Retina (tissue), 1 donor: ENCODE results near the gene ADSS2.
"Not testable (repeated sequence)": the region's sequence is repeated elsewhere in the genome, so short reads cannot be mapped to it uniquely, and the experiment has no call there.

Experiments used
- DNase-seq: peaks from one replicate; pipeline ENCODE4 v3.0.0-alpha.2; 2016

The ADSS2 gene

DNA sequence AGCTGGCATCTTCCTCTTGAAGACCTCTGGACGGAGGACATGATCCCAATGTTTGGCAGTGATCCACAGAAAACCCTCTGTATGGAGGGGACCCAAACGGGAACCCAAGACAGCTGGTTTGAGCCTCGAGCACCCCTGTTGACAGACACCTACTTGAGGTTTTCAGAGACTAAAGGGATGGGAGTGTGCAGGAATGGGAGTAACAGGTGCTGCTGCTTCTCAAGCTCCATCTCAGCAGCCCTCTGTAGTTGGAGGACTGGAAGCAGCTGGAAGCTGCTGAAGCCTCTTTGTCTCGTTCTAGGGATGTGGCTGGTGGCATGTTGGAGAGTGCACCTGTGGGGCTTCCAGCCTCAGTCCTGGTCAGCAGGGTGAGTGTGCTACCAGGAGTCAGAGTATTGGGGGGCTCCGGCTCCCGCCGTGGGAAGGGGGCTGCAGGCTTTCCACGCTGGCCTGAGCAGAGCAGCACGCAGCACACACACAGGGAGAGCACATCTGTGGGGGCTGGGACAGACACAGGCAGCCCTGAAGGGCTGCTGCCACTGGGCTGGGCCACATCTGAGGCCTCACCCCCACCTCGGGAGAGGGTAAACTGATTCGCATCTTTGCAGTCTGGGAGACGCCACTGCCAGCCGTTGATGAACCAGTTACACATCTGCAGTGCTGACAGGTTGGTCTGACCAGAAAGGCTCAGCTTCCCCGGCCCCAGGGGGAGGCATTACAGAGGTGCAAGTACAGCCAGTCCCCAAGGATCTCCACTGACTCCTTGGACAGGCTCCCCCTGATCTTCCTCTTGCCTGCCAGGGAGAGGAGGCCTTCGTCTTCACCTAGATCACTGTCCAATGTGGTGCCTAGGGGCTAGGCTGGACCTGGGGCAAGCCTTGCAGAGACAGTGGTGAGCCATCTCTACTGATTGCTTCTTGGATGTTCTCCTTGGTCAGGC is 56.6 kb downstream of the ADSS2 start:
- no peak for DNase-seq

DNA sequence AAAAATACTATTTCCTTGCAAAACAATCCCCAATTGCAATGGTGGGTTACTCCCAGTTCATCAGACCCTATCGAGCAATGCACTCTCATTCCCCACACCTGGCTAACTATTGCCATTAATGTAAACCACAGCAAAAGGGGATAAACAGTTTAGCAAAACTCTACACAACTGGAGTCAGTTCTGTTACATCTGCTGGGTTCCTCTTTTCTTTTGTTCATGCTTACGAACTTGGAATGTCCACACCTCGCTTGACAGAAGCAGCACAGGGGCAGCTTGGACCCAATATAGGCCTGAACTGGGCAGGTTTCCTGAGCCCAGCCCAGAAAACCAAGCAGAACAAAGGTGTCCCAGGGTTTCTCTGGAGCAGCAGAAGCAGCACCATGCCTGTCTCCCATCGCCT is 57.4 kb downstream of the ADSS2 start:
- no peak for DNase-seq

DNA sequence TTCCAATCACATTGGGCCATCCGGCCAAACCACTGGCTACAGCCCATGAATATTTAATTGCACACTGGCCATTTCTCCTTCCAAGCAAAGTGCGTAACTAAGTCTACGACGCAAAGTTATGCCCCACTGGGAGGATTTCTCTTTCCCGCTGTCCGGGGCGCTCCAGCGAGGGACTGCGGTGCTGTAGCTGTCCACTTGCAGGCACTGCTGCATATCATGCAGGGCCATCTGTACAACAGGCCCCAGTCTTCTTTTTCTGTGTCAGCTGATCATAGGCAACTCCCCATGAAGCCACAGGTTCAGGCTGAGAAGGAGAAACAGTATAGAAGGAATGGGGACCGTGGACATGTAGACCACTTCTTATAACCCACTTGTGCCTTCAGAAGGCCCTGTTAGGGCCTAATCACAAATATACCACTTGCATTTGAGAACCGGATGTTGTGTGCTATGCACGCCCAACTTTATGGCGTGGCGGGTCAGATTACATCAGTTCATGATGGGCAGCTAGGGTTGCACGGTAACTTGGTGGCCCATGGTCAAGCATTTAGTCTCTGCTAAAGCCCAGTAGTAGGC is 58.0 kb downstream of the ADSS2 start:
- no peak for DNase-seq

DNA sequence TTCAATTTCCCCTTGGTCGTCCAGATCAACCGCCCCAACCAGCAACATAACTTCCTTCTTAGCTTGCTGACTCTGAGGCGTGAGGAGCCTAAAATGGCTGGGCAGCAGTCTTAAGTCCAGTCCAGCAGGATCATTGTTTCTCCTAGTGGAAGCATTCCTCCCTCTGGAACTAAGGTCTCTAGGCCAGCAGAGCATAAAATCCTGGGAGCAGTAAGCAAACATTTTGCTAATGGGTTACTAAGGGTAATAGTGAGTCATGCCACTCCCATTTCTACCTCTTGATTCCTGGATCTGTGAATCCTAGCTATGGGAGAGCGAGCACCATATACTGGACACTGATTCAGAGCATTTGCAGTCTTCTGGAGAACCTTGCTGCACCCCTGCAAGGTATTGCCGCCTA is 59.9 kb downstream of the ADSS2 start:
- no peak for DNase-seq

DNA sequence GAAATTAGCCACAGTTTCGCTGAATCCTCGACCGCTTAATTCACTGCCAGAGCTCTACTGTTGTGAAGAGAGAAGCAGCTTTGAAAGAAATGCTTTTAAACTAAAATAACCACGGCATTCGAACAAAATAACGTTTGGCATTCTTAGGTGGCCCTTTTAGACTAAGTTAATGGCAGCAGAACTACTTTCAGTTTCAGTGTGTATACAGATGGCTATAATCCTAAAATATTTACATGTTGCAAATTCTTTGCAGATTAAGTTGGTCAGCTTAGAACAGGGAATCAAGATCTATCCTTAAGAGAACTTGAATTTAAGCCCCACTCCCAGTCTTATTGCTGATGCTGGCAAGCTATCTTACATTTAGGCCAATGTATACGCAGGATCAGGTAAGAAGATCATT is 62.7 kb downstream of the ADSS2 start:
- DNase-seq: no peak

DNA sequence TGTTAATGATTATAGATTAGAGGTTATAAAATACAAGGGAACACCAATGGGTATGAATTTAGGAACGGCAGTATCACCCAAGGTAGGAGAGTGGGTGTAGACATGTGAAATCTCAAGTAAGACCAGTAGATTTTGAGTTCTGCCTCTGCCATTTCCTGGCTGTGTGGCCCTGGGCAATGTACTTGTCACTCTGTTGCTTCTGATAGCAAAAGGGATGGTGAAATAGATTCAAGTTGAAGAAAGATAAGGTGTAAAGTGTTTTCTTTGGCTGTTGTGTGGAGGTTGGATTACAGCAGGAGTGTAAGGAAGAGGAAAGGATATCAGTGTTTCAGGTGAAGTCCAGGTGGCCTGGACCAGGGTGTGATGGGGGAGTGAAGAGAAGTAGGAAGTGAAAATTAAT is 64.3 kb downstream of the ADSS2 start:
- no peak for DNase-seq

- DNase-seq: no peak
Observed at GRCh38 chr1:244386595-244386994, 65.1 kb downstream of the ADSS2 start.

DNA sequence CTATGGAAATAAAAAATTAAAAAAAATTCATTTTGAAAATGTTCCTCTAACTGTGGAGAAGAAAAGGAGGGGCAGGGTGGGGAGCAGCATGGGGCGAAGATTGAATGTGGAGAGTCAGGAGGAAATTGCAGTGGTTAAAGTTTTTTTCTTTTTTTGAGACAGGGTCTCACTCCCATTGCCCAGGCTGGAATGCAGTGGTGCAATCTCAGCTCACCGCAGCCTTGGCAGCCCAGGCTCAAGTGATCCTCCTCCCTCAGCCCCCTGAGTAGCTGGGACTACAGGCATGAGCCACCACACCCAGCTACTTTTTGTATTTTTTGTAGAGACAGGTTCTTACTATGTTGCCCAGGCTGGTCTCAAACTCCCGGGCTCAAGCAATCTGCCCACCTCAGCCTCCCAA is 67.6 kb downstream of the ADSS2 start:
- DNase-seq: no peak

DNA sequence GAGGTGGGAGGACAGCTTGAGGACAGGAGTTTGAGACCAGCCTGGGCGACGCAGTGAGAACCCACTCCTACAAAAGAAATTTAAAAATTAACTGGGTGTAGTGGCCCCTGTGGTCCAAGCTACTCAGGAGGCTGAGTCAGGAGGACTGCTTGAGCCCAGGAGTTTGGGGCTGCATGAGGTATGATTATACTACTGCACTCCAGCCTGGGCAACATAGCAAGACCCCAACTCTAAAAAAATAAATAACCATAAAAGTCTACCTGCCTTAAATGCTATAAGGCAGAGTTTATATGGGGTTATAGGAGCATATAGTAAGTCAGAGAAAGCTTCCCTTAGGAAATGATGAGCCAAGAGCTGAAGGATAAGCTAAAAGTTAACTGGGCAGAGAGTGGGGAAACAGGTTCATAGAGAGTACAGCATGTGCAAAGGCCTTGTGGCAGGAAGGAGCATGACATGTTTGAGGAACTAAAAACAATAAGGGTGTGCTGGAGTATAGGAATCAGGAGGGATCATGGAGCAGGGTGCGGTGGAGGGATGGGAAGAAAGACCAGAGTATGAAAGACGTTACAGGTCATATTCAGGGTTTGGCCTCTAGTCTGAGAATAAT is 68.3 kb downstream of the ADSS2 start:
- no peak for DNase-seq

DNA sequence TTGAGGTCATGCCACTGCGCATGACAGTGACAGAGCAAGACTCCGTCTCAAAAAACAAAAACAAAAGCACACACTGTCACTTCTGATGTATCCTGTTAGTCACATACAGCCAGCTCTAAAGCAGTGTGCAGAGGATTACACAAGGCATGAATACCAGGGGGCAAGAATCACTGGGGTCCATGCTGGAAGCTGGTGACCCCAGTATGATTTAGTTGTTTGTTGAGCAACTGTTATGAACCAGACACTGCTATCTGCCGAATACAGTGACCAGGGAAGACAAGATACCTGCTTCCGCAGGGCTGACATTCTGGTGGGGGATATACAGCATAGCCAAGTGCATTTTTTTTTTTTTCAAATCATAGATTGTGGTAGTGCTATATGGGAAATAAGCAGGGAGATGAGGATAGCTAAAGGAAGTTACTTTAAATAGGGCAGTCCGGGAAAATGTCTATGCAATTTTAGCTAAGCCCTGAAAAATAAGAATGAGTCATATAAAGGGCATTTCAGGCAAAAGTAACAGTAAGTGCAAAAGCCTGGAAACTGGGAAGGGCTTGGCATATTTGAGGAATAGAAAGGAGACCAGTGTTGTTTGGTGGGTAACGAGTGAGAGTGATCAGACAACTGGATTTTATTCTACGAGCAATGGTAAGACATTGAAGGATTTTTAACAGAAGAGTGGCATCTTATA is 69.7 kb downstream of the ADSS2 start:
- DNase-seq: no peak

GRCh38 chr1:244376126-244376525 is 75.6 kb downstream of the ADSS2 start:
- DNase-seq: no peak

GRCh38 chr1:244375051-244375450 is 76.7 kb downstream of the ADSS2 start:
- no peak for DNase-seq

GRCh38 chr1:244374484-244374883 is 77.2 kb downstream of the ADSS2 start:
- DNase-seq: not testable (repeated sequence)

- DNase-seq: no peak
Observed at GRCh38 chr1:244371242-244372141, 80.2 kb downstream of the ADSS2 start.

DNA sequence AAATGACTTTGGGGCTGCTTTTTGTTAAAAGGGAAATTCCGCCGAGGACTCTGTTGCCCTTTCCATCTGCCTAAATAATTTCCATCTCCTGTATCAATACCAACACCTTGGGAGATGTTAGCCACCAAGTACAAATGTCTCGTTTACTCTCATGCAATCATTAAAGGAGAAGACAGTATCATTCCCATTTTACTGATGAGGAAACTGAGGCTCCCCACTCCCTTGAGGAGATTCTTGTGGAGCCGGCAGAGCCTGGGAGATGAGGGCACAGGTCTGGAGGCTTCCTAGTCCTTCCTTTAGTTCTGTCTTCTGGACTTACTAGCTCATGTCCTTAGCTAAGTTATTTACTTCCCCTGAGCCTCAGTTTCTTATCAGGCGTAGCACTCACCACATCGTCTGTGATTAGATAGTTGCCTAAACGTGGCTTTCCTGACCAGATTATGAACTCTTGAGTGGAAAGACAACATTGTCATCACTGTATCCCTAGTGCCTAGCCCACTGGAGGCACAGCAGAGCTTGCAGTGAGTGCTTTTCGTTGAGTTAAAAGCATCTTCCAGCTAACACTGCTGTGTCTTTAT is 81.6 kb downstream of the ADSS2 start:
- DNase-seq: no peak

DNA sequence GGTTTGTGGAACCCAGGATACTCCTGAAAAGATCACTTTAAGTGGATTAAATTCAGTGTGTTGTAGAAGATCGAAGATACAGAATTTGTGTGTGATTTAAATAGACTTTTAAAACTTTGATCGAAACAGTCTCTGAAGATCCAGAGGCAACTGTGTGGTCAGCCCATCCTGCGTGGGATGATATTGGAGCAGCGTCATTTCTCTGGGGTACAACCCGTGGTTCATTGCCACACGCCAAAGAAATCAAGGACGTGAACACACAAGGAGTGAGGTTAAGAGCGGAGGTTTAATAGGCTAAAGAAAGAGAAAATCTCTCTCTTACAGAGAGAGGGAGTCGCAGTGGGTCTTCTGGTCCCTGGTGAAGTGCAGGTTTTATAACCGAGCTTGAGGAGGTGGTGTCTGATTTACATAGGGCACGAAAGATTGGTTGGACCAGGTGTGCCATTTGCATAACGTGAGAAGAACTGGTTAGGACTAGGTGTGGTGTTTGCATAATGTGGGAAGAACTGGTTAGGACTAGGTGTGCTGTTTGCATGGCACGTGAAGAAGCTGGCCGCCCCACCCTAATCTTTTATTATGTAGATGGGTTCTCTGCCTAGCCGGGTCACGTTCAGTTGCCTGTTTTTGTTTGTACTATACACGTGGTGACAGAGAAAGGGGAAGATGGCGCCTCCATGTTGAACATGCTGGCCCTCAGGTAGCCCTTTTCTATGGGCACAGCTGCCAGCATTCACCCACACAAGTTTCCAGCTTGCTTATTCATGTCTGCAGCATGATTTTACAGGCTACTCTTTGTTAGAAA is 82.3 kb downstream of the ADSS2 start:
- DNase-seq: no peak

GRCh38 chr1:244368279-244368678 is 83.4 kb downstream of the ADSS2 start:
- DNase-seq: no peak

DNA sequence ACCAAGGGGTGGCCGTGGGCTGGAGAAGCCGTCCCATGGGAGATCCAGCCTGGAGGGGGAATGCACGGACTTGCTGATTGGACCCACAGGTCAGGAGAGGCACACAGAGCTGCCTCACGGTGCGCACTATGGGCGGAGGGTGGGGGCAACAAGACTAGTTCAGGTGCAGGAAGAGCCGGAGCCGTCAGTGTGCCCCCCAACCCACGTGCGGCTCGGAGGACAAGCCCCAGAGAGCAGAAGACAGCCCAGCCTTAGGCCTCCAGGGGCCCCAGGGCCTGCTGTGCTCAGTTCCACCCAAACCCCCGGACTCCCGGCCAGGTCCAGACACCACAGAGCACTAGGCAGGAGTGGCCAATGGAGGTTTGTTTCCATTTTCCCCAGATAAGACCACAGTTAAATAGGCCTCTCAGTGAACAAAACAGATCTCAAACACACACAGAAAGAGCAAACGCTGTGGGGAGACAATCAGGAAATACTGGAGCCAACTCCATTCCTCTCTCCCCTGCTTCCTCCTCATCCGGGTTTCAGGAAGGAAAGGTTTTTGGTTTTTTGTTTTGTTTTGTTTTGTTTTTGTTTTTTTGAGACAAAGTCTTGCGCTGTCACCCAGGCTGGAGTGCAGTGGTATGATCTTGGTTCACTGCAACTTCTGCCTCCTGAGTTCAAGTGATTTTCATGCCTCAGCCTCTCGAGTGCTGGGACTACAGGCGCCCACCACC is 84.2 kb downstream of the ADSS2 start:
- DNase-seq: no peak

DNA sequence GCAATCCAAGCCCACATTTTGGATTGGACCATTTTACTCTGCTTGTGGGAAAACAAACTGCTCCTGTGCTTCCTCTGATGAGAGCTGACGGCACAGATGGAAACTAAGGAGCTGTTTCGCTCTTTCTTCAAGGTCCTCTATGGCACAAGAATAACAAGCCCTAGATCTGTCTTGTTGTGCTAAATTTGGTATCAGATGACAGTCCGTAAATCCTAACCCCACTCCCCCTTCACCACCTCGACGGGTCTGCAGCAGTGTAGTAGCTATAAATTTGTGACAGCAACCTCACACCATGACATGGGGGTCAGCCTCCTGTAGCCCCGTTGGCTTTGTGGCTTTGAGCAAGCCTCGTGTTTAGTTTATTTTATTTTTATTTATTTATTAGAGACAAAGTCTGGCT is 85.9 kb downstream of the ADSS2 start:
- DNase-seq: no peak

DNA sequence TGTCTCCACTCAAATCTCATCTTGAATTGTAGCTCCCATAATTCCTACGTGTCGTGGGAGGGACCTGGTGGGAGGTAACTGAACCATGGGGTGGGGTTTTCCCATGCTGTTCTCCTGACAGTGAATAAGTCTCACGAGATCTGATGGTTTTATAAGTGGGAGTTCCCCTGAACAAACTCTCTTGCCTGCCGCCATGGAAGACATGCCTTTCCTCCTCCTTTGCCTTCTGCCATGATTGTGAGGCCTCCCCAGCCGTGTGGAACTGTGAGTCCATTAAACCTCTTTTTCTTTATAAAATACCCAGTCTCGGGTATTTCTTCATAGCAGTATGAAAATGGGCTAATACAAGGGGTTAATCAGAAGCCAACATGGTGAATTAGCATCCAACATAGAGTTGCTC is 86.4 kb downstream of the ADSS2 start:
- DNase-seq: not testable (repeated sequence)
